H1 (cell line): ENCODE data around the gene CDC42SE2. TPM values are rescaled to one million over a fixed set of nuclear protein-coding genes. Genes with fewer than 3 reads are reported as not detected.

Source experiments
- CHD2 ChIP-seq: IDR thresholded peaks from 2 replicates; pipeline ENCODE4 v1.6.1; 2012; ENCODE audit warnings: low read length, improper control_type of control experiment
- POLR2A ChIP-seq, 2 experiments: IDR thresholded peaks; 1 replicate in 1 of 2; 2 replicates in 1 of 2; pipeline ENCODE4 v1.6.1; 2011; ENCODE audit warnings: low read depth in 2 of 2, low read length in 2 of 2, mild to moderate bottlenecking in 2 of 2; ENCODE audit errors: control extremely low read depth in 1 of 2
- RXRA ChIP-seq: IDR thresholded peaks from 2 replicates; pipeline ENCODE4 v1.6.1; 2011; ENCODE audit warnings: low read depth, mild to moderate bottlenecking, low read length, moderate library complexity; ENCODE audit not compliant: insufficient read depth
- SIX5 ChIP-seq: IDR thresholded peaks from 2 replicates; pipeline ENCODE4 v1.6.1; 2011; ENCODE audit warnings: mild to moderate bottlenecking, low read depth, low read length
- polyA plus RNA-seq, 7 experiments: library from polyadenylated mRNA; depleted of rRNA in 3 of 7; stranded (reverse) in 5 of 7; unstranded in 2 of 7; fragments of >200 nt in 5 of 7; fragments of 200-250 nt in 2 of 7; gene quantifications; 1 replicate in 5 of 7; 2 replicates in 1 of 7; 4 replicates in 1 of 7; pipeline versions ENCODE4 v1.2.1 to v1.2.3, GENCODE V29; 2011 to 2013; ENCODE audit warnings: missing spikeins in 2 of 7, mixed read lengths in 2 of 7
- total RNA-seq: library from RNA; stranded (reverse); fragmentation: NEBNext Ultra II Directional; extraction: Animal tissue kit (Norgen Biotek cat#: 25700); gene quantifications from 2 replicates; pipeline ENCODE4 v1.2.1, GENCODE V29; 2021

Gene CDC42SE2
- total and polyA plus RNA-seq, 2 of the 8 experiments (the other 6 are each of a cell fraction or from before 2014, with no cell fraction given), result 16.7 to 30.8 TPM

DNA sequence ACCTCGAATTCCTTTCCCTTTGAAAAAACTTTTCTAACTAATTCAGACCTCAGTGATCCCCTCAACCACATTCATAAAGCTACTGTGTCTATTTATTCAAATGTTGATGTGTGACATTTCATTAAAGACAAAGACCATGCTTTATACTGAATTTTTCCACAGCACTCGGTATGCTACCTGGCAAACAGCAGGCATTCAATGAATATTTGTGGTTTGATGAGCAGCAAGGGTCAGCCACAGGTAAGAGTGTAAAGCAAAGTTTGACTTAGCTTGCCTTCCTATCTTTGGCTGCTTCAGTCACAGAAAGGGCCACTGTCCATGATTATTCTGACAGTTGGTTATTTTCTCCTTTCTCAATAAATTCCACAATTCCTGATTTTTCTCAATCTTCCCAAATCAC is 5.1 kb upstream of the CDC42SE2 start (continued):
- TF ChIP-seq POLR2A (IDR thresholded peaks at IDR 0.05; ENCODE audit: control extremely low read depth in 1 of 2, low read depth in 2 of 2, low read length in 2 of 2), result no peak
- no peak for TF ChIP-seq SIX5
- TF ChIP-seq CHD2, result no peak
- no peak for TF ChIP-seq RXRA
